GM19099 (cell line): ENCODE data around the gene FAM167B.

Source experiments
- POLR2A ChIP-seq: IDR thresholded peaks from 3 replicates; pipeline ENCODE4 v1.6.1; 2011; ENCODE audit warnings: low read depth; ENCODE audit not compliant: insufficient read length; ENCODE audit errors: extremely low read depth

Gene FAM167B

DNA sequence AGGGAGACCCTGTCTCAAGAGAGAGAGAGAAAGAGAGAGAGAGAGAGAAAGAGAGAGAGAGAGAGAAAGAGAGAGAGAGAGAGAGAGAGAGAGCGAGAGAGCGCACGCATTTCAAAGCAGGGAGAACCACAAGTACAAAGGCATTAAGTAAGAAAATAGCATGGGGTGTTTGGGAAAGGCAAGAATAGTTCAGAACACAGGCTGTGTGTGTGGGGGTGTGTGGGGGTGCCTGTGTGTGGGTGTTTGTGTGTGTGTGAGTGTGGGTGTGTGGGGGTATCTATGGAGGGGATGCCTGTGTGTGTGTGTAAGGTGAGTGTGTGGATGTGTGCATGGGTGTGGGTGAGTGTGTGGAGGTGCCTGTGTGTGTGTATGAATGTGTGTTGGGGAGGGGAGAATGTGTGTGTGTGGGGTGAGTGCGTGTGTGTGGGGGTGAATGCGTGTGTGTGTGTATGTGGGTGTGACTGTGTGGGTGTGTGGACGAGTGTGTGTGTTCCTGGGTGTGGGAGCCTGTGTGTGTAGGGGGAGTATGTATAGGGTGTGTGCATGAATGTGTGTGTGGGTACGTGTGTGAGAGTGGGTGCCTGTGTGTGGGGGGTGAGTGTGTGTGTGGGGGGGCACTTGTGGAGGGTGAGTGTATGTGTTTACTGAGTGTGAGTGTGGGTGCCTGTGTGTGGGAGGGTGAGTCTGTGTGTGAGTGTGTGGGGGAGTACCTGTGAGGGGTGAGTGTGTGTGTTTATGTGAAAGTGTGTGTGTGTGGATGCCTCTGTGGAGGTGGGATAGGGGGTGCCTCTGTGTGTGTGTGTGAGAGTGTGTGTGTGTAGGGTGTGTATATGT lies 25.8 kb downstream of the FAM167B start:
- TF ChIP-seq POLR2A: no peak

DNA sequence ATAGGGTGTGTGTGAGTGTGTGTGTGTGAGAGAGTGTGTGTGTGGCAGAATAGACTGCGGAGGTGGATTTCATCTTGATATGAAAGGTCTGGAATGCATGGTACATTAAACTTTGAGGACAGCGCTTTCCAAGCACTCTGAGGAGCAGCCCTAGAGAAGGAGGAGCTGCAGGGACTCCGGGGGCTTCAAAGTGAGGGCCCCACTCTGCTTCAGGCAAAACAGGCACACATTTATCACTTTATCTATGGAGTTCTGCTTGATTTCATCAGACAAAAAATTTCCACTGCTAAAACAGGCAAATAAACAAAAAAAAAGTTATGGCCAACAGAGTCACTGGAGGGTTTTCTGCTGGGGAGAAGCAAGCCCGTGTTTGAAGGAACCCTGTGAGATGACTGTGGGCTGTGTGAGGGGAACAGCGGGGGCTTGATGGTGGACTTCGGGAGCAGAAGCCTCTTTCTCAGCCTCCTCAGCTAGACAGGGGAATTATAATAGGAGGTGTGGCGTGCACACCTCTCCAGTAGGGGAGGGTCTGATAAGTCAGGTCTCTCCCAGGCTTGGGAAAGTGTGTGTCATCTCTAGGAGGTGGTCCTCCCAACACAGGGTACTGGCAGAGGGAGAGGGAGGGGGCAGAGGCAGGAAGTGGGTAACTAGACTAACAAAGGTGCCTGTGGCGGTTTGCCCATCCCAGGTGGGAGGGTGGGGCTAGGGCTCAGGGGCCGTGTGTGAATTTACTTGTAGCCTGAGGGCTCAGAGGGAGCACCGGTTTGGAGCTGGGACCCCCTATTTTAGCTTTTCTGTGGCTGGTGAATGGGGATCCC lies 26.6 kb downstream of the FAM167B start:
- no peak for TF ChIP-seq POLR2A

- no peak for TF ChIP-seq POLR2A
Observed at GRCh38 chr1:32274646-32275340, 27.8 kb downstream of the FAM167B start.

DNA sequence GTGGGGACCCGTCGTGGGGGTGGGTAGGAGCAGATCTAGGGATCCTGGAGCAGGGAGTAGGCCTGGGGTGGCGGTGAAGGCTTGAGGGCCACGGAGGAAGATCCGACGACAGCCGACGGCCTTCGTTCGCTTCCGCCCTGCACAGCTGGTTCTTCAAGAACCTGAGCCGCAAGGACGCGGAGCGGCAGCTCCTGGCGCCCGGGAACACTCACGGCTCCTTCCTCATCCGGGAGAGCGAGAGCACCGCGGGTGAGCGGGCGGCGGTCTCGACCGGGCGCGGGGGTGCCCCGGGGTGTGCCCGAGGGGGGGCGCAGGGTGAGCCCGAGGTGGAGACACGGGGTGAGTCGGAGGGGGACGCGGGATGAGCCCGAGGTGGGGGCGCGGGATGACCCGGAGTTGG lies 28.4 kb downstream of the FAM167B start:
- TF ChIP-seq POLR2A: no peak

GRCh38 chr1:32276032-32276782 lies 29.2 kb downstream of the FAM167B start:
- no peak for TF ChIP-seq POLR2A

DNA sequence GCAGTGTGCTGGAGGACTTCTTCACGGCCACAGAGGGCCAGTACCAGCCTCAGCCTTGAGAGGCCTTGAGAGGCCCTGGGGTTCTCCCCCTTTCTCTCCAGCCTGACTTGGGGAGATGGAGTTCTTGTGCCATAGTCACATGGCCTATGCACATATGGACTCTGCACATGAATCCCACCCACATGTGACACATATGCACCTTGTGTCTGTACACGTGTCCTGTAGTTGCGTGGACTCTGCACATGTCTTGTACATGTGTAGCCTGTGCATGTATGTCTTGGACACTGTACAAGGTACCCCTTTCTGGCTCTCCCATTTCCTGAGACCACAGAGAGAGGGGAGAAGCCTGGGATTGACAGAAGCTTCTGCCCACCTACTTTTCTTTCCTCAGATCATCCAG lies 38.6 kb downstream of the FAM167B start:
- no peak for TF ChIP-seq POLR2A

GRCh38 chr1:32286763-32287162 lies 39.7 kb downstream of the FAM167B start:
- TF ChIP-seq POLR2A: no peak

GRCh38 chr1:32289256-32289655 lies 42.2 kb downstream of the FAM167B start:
- TF ChIP-seq POLR2A: no peak

DNA sequence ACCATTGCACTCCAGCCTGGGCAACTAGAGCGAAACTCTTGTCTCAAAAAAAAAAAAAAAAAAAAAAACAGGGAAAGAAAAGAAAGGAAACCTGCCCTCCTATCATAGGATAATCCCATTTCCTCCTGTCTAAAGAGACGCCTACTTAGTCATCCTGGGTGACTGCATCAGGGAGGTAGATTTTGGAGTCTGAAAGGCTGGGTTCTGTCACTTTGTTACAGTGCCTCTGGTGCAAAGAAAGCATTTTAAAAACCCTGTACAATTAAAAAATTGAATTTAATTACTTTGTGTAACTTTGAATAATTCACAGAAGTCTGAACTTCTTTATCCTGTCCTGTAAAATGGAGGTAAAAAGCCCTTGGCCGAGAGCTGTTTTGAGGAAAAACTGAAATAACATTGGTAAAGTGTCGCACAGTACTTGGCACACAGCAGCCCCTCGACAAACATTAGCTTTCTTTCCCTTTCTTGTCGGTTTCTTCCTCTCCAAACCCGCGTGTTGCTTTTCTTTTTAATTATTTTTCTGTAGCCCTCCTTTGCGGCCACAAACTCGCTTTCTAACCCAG lies 44.2 kb downstream of the FAM167B start:
- no peak for TF ChIP-seq POLR2A

DNA sequence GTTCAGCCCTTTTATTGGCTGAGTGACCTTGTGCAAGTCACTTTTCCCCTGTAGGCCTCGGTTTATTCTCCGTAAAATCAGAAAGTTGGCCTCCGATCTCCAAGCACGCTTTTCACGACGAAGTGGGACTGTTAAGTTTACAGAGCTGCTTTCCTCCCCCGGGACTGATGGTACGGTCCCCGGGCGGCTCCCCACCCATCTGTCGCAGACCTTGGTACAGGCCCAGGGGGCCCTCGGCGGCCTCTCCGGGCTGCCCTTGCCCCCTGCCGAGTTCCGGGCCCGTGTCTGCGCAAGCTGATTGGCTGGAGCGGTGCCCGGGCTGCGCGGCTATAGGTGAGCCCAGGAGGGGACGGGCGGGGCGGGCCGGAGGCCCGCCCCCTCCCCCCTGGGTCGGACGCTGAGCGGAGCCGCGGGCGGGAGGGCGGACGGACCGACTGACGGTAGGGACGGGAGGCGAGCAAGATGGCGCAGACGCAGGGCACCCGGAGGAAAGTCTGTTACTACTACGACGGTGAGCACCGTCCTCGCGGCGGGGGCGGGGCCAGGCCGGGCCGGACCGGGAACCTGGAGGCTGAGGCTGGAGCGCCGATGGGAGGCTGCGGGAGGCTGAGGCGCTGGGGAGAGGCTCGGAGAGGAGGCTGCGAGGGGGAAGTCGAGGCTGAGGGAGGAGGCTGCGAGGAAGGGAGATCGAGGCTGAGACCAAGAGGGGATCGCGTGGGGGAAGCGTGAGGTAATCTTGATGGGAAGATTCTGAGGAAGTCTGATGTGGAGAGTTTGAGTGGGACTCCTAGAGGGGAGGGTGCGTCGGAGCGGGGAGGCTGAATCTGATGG lies 44.9 kb downstream of the FAM167B start, which contains the start of gene HDAC1:
TSS of gene HDAC1 (plus strand) at position 376 of the 831 bp plus-strand sequence. CDS start at position 463, 87 bp downstream.
- peak; percentile 84 for TF ChIP-seq POLR2A
